CMK (cell line): ENCODE measurements around the gene CTSF.
"Not testable (repeated sequence)": the region's sequence is repeated elsewhere in the genome, so short reads cannot be mapped to it uniquely, and the experiment has no call there.

Source experiments
- DNase-seq: peaks from one replicate; pipeline ENCODE4 v3.0.0-alpha.2; 2010; ENCODE audit warnings: low read depth

The CTSF gene

DNA sequence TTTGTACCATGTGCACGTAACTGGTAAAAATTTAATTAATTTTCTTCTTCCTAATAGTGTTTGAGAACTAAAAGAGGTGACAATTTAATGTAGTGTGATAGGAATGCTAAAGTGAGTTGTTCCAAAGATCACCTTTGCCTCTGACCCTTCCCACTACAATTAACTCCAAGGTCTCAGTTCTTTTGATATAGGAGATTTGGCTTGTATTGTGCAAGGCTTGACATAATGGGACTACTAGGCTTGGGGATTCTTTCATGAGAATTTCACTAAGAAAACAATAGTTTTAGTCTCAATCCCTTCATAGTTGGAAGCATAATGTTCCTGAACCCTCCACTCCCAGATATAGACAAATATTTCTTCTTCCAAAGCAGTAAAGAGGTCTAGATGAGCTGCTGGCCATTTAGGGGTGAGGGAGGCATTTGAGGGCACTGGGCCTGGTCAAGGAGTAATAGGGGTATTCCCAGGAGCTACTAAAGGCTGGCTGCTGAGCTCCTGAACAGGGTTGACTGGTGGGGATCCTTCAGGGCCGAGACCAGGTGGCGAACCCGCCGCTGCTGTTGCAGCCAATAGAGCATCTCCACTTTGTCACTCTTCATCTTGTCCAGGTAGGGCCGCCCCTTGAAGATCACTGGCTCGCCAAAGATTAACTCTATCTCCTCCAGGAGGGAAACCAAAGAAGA lies 21.7 kb upstream of the CTSF start:
- DNase-seq: no peak

DNA sequence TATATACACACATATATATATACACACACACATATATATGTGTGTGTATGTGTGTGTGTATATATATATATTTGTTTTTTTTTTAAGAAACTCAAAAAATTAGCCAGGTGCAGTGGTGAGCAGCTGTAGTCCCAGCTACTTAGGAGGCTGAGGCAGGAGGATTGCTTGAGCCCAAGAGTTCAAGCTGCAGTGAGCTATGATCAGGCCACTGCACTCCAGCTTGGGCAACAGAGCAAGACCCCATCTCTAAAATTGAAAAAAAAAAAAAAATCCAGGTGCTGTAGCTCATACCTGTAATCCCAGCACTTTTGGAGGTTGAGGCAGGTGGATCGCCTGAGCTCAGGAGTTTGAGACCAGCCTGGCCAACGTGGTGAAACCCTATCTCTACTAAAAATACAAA lies 20.9 kb upstream of the CTSF start:
- not testable (repeated sequence) for DNase-seq

DNA sequence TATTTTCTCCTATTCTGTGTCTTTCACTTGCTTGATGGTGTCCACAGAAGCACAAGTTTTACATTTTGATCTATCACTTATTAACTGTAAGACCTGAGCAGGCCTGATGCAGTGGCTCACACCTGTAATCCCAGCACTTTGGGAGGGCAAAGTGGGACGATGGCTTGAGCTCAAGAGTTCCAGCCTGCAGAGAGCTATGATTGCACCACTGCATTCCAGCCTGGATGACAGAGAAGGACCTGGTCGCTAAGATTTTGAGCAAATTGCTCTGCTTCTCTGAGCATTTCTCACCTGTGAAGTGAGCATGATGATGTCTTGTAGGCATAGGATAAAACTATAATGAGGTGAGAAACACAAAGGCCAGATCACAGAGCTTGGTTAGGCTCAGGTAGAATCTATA lies 17.7 kb upstream of the CTSF start:
- no peak for DNase-seq

DNA sequence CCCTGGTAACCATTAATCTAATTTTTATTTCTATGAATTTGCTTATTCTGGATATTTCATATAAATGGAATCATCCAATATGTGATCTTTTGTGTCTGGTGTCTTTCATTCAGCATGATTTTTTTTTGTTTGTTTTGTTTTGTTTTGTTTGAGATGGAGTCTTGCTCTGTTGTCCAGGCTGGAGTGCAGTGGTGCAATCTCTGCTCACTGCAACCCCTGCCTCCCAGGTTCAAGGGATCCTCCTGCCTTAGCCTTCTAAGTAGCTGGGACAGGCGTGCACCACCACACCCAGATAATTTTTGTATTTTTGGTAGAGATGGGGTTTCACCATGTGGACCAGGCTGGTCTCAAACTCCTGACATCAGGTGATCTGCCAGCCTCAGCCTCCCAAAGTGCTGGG lies 17.0 kb upstream of the CTSF start:
- not testable (repeated sequence) for DNase-seq

DNA sequence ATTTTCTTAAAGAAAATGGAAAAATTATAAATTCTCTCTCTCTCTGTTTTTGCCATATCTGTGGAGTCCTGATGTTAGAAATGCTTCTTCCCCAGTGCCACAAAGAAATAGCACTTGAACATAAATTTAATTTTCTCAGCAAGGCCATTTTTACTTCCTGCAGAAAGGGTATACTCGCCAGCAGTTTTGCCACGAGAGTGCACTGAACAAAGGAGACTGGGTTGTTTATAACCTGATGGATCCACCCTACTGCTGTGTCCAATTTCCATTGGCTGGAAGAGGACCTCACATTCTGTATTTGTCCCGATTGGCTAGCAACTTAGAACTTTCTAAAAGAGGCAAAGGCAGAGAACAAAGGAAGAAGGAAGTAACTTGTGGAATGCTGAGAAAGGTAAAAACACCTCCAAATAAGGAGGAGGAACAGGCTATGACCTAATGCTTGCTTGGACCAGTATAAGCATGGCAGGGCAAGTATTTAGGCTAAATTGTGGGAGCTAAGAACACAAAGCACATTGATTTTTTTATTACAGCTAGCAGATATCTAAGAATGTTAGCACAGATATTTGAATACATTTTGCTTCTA lies 14.2 kb upstream of the CTSF start:
- DNase-seq: not testable (repeated sequence)

DNA sequence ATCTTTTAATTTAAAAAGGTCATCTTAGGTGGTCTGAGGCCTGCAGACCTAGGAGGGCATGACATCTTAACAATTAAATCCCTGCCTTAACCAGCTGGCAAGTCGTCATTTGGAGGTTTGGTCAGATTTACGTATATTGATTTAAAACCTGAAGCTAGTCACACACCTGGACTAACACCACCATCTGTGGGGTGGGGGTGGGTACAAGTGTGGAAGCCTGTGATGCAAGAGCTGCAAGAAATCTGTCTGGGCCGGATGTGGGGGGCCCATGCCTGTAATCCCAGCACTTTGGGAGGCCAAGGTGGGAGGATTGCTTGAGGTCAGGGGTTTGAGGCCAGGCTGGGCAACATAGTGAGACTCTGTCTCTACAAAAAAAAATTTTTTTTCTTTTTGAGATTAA lies 12.9 kb upstream of the CTSF start:
- DNase-seq: no peak

DNA sequence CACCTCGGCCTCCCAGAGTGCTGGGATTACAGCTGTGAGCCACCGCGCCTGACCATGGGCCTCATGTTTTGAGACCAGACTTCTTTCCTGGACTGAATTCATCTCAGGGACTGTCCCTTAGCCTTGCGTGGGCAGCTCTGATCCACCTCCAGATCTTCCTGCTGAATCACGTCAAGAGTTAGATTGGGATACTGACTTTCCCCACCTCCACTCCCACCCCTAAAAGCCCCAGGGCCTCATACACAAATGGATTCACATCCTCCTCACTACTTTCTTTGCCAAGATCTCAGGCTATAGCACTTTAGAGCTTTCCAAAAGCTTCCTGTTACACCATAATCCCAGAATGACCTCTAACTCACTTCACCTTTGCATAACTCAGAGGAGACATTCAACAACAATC lies 12.4 kb upstream of the CTSF start:
- no peak for DNase-seq

DNA sequence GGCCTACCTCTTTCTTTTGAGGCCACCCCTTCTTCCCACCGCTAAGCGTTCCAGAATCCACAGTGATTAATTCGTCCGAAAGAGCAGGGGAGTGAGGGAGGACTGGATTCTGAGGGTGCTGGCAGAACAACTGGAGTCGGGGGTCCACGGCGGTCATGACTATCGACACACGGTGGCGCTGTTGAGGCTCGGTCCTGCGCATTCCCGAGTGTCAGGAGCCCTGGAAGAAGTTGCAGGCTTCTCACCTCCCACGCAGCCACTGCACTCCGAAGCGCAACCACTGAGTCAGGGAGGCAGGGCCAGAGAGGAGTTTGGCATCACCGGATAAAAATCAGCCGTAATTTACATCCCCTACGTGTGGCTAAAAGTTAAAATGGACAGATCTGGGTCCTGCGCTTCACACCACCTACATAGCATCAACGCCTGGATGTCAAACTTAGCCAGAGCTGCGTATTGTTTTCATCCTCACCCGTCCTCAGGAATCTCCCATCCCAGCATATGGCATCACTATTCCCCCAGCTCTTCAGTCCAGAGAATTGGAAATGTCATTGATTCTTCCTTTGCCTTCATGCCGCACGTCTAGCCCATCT lies 10.7 kb upstream of the CTSF start:
- no peak for DNase-seq

DNA sequence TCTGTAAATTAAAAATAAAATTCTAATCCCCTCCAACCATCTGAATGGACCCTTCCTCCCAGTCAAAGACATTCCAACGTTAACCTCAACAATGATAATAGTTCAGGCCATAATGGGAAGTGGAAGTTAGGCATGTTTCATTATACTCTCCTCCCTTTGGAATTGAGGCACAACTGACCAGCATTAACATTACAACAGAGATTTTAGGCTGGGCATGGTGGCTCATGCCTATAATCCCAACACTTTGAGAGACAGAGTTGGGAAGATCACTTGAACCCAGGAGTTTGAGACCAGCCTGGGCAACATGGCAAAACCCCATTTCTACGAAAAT lies 2.4 kb upstream of the CTSF start:
- DNase-seq: no peak

DNA sequence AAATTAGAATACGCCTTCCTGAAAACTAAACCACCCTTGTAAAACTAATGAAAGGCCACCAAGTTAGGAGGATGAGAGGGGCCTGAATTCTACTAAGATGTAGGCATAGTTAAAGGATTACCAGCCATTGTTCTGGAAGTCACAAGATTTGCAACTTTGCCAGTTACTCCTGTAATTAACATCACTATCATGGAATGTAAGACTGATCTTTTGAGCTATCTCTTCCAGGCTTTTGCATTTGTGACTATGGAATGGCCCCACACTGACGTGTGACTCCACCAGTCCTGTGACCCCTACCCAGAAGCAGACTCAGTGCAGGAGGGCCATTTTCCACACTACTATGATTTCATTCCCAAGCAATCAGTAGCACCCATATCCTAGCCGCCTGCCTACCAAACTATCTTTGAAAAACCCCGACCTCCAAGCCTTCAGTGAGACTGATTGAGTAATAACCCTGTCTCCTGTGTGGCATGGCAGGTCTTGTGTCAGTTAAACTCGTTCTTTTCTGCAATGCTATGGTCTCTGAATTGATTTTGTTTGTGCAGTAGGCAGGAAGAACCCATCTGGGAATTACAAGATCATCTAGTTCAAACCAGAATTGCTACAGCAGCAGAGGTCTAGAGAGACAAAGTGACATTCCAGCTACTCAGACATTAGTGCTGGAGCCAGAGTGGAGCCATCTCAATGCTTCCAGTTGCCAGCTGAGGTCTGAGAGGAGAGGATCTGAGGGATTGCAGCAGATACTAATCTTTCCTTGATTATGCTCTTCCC lies 1.9 kb upstream of the CTSF start:
- no peak for DNase-seq

DNA sequence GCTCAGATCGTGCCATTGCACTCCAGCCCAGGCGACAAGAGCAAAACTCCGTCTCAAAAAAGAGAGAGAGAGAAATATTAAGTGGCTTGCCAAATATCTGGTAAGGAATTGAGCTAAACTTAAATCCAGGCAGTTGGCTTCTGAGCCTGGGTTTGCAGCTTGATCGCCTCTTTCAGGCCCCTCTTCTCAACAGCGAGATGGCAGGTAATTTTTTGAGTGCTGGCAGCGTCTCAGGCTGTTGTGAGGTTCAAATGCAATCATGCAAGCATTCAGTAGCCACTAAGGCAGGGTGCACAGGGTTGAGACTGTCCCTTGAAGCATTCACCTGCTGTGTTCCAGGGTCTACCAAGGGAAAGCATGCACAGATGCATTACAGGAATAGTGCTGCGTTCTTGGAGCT lies 670 bp upstream of the CTSF start:
- DNase-seq: no peak

DNA sequence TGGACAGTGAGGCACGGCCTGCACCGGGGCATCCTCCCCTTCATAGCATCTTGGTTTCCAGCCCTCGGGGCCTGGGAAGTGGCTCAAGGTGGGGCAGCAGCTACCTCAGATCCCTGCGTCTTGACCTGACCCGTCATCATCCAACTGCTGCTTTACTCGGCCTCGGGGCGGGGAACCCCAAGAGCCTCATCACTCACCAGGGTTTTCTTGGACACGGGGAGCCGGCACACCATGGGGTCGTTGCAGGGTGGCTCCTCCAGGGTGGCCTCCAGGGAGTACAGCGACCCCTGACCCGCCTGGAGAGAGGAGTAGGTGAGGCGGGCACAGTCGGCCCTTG lies 651 bp downstream of the CTSF start:
- DNase-seq: no peak

DNA sequence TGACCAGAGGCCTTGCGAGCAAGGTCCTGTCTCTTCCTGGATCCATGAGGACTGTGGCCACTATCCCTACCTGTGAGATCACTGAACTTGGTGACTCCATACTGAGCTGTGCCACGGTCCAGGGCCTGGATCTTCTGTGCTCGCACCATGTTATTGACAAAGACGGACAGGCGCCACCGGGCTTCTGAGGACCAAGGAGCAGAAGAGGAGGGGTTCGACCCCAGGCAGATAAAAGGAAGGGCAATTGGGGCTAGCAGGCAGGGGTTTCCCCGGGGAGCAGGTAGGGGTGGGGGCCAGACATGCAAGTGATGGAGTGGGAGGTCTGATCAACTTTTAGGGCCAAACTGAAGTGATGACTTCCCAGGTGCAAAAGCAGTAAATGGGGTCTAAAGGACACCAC lies 2.2 kb downstream of the CTSF start:
- no peak for DNase-seq

DNA sequence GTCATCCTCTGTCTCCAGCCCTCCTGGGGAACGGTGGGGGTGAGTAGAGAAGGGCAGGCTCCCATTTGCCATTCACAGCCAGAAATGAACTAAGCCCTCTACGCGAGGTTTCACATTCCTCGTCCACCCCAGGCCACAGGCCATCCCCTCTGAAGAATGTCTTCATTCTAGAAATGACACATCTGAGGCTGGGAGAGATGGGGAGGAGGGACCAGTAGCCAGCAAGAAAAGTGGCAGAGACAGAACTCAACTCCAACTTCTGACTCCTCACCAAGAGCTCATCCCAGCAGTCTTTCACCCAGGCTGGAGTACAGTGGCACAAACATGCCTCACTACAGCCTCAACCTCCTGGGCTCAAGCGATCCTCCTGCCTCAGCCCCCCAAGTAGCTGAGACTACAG lies 3.4 kb downstream of the CTSF start:
- no peak for DNase-seq

DNA sequence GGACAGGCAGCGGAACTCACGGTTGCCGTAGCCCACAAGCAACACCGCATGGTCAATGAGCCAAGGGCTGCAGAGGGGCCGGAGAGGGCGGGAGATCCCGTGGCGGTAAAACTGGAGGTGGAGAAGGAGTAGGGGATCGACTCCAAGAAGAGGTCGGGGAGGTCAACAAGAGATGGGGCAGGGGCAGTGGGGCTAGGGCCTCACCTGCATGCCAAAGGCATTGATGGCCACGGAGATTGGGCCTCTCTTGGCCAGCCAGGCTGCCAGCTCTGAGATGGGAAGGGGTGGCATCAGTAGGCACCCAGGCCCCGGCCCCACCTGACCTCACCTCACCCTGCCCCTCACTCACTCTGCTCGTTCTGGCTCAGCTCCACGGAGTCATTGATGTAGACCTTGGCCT lies 3.9 kb downstream of the CTSF start:
- no peak for DNase-seq

DNA sequence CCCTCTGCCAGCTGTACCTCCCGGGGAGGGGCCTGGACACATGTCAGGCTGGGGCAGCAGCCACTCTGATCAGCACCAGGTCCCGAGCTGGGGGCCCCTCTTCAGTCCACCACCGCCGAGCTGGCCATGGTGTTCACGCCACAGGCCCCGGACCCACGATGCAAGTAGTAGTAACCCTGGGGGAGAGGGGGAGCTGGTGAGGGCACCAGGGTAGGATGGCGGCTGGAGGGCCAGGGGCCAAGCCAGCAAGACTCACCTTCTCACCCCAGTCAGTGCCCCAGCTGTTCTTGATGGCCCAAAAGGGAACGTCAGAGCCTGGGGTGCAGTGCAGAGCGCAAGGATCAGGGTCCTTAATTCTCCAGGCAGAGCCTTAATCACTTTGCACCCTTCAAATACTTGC lies 4.6 kb downstream of the CTSF start:
- DNase-seq: no peak

DNA sequence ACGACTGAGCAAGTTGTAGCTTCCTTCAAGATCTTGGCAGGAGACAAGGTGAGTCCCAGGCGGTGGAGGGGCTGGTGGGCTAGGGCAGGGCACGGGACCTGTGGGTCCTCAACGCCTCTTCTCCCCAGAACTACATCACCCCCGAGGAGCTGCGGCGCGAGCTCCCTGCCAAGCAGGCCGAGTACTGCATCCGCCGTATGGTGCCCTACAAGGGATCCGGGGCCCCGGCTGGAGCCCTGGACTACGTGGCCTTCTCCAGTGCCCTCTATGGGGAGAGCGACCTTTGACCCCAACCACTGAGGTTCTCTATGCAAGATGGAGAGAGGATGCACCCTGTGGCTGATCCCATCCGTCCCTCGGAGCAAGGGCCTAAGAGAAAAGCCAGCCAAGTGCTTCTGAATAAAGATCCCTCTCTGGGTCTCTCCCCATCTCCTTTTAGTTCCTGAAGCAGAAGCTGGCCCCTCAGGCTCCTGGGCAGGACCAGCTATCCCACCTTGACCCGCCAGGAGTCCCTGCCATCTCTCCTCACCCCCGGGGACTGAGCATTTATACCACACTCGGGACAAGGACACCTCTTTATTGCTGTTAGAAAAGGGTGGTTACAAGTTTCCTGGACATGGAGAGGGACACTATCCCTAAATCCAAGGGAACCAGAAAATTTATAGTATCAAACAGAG lies 5.4 kb downstream of the CTSF start:
- no peak for DNase-seq

DNA sequence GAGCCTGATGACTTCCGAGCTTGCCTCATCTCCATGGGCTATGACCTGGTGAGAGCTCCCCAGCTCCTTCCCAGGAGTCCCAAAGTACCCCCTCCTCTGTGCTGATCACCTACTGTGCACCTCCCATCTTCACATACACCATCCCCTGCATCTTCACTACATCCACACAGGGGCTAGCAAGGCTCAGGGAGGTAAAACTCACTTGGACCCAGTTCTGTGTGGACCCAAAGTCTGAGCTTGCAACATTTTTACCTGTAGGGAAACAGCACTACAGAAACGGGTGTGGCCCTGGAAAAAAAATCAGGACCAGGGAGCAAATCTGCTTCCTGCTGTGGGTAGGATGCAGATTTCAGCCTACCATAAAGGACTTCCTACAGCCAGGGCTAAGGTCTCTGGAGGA lies 6.1 kb downstream of the CTSF start:
- DNase-seq: no peak

DNA sequence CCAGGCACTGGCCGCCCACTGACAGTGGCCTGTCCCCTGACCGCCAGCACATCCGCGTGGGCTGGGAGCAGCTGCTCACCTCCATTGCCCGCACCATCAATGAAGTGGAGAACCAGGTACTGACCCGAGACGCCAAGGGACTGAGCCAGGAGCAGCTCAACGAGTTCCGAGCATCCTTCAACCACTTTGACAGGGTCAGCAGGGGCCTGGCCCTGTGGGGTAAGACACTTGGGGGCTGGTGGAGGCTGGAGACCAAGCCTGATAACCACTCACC lies 6.5 kb downstream of the CTSF start:
- no peak for DNase-seq

DNA sequence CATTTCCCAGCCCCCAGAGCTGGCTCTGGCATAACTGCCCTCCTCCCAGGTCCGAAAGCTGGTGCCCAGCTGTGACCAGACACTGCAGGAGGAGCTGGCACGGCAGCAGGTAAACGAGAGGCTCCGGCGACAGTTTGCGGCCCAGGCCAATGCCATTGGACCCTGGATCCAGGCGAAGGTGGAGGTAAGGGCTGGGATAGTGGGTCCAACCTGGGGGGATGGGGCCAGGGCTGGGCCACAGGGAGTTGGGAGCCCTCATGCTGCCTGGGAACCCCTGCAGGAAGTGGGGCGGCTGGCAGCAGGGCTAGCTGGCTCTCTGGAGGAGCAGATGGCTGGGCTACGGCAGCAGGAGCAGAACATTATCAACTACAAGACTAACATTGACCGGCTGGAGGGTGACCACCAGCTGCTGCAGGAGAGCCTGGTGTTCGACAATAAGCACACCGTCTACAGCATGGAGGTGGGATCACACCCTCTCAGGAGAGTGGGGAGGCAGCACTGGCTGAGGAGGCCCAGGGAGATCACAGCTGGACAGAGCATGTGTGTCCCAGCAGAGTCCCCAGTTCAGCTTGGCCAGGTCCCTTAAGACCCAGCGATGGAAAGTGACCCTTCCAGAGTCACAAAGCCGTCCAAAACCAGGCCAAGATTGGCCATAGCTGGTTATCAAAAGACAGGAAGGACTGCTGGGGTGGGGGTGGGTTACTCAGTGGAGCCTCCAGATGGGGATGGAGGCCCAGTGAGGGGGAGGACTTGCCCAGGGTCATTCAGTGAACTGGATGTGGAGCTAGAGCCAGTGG lies 7.0 kb downstream of the CTSF start:
- no peak for DNase-seq

DNA sequence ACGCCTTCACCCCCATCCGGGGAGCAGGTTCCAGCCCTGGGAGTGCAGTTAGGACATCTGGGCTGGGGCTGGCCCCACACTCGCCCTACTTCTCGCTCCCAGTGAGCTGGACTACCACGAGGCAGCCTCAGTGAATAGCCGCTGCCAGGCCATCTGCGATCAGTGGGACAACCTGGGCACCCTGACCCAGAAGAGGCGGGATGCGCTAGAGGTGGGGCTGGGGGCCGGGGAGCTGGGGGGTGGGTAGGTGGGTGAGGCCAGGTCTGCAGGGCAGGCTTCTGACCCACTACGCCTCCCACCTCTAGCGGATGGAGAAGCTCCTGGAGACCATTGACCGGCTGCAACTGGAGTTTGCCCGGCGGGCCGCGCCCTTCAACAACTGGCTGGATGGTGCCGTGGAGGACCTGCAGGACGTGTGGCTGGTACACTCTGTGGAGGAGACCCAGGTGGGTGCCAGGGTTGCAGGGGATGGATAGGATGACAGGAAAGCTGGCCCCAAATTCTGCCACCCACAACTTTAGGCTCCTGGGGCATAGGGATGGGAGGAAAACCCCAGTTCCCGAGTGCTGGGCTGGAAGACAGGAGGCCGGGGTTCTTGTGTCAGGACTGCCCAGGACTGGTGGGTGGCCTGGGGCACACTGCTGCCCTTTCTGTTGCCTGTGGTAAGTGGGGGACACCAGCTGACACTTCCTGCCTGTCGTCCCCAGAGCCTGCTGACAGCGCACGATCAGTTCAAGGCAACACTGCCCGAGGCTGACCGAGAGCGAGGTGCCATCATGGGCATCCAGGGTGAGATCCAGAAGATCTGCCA lies 8.3 kb downstream of the CTSF start:
- DNase-seq: no peak
